GM23338 (cell line): ENCODE measurements around the gene EPHA4.

Experiments used
- CREB1 ChIP-seq: fragments of 250-450 bp; sonication (Bioruptor Pico); IDR thresholded peaks from 2 replicates; pipeline ENCODE4 v1.5.0; 2020; ENCODE audit warnings: low read depth, mild to moderate bottlenecking, moderate library complexity
- CTCF ChIP-seq, 2 experiments: fragments of 200-600 bp in 1 of 2; sonication (generic) in 1 of 2; conservative IDR thresholded peaks; 2 replicates each; pipeline versions ENCODE4 v1.5.1 to v1.6.1; 2016 to 2017; ENCODE audit warnings: antibody characterized with exemption in 2 of 2, low read depth in 2 of 2, mild to moderate bottlenecking in 2 of 2, moderate library complexity in 1 of 2
- ETS1 ChIP-seq: IDR thresholded peaks from 2 replicates; pipeline ENCODE4 v1.6.1; 2016; ENCODE audit warnings: antibody characterized with exemption
- EZH2 ChIP-seq: fragments of 200-600 bp; sonication (generic); IDR thresholded peaks from one replicate; pipeline ENCODE4 v1.8.0; 2017; ENCODE audit warnings: antibody characterized with exemption, mild to moderate bottlenecking, low read depth; ENCODE audit not compliant: unreplicated experiment
- EZH2phosphoT487 ChIP-seq: fragments of 200-600 bp; sonication (generic); IDR thresholded peaks from one replicate; pipeline ENCODE4 v1.8.1; 2018; ENCODE audit warnings: antibody characterized with exemption; ENCODE audit not compliant: unreplicated experiment
- JUNB ChIP-seq: IDR thresholded peaks from one replicate; pipeline ENCODE4 v1.6.1; 2016; ENCODE audit warnings: antibody characterized with exemption; ENCODE audit not compliant: unreplicated experiment
- NANOG ChIP-seq: IDR thresholded peaks from 2 replicates; pipeline ENCODE4 v1.6.1; 2016; ENCODE audit warnings: antibody characterized with exemption, borderline replicate concordance
- POLR2AphosphoS5 ChIP-seq: IDR thresholded peaks from 2 replicates; pipeline ENCODE4 v1.6.1; 2016; ENCODE audit warnings: antibody characterized with exemption, low read depth
- REST ChIP-seq: IDR thresholded peaks from one replicate; pipeline ENCODE4 v1.6.1; 2018; ENCODE audit warnings: antibody characterized with exemption; ENCODE audit not compliant: unreplicated experiment
- STAT1 ChIP-seq: IDR thresholded peaks from one replicate; pipeline ENCODE4 v1.6.1; 2016; ENCODE audit warnings: antibody characterized with exemption; ENCODE audit not compliant: unreplicated experiment
- ZNF114 ChIP-seq: fragments of 250-450 bp; sonication (Bioruptor Pico); IDR thresholded peaks from 2 replicates; pipeline ENCODE4 v1.5.0; 2020; ENCODE audit warnings: mild to moderate bottlenecking, moderate library complexity
- ZNF331 ChIP-seq: fragments of 250-450 bp; sonication (Bioruptor Pico); IDR thresholded peaks from 2 replicates; pipeline ENCODE4 v1.5.0; 2020; ENCODE audit warnings: low read depth, mild to moderate bottlenecking, moderate library complexity
- ZNF462 ChIP-seq: fragments of 250-450 bp; sonication (Bioruptor Pico); IDR thresholded peaks from 2 replicates; pipeline ENCODE4 v1.5.0; 2020; ENCODE audit warnings: mild to moderate bottlenecking, moderate library complexity

GRCh38 chr2:221495731-221496130 is 76.4 kb downstream of the EPHA4 start:
- TF ChIP-seq CTCF (conservative IDR thresholded peaks at IDR 0.05; ENCODE audit: low read depth in 2 of 2) (no peak), EZH2phosphoT487 (no peak), REST (no peak), EZH2 (no peak), POLR2AphosphoS5 (no peak), ZNF114 (CRISPR knock-in tag) (no peak), STAT1 (no peak), CREB1 (CRISPR knock-in tag) (no peak), ETS1 (no peak), JUNB (no peak), NANOG (no peak), ZNF331 (no peak), ZNF462 (CRISPR knock-in tag) (no peak)
